Body of pancreas (tissue), 4 donors: ENCODE measurements around the gene SUN3. TPM values are rescaled to one million over a fixed set of nuclear protein-coding genes. Genes with fewer than 3 reads are reported as not detected.
A peak's percentile ranks its signal among the peaks of the same experiment; 100 is the strongest.

Experiments
- ATAC-seq: fragments of 150-250 bp; one replicate; pipeline ENCODE4 v1.9.1; 2016
- DNase-seq, 4 donors: peaks; one replicate each; pipeline ENCODE4 v3.0.0-alpha.2; 2019
- H3K27ac ChIP-seq, 4 donors: fragments of 200-600 bp; sonication (generic); 1 replicate in 3 of 4; 2 replicates in 1 of 4; pipeline versions ENCODE4 v1.5.1 to v1.6.1; 2016 to 2019; ENCODE audit warnings: mild to moderate bottlenecking in 1 of 4, mixed read lengths in 1 of 4, moderate library complexity in 1 of 4
- H3K27me3 ChIP-seq, 2 donors: fragments of 200-600 bp; sonication (generic); one replicate each; pipeline ENCODE4 v1.6.0; 2016; ENCODE audit warnings: mild to moderate bottlenecking in 1 of 2
- H3K36me3 ChIP-seq, 2 donors: fragments of 200-600 bp; sonication (generic); replicated peaks in 1 of 2; 2 replicates each; pipeline ENCODE4 v1.5.1; 2016; ENCODE audit warnings: low read depth in 2 of 2; ENCODE audit not compliant: insufficient read depth in 1 of 2
- H3K4me1 ChIP-seq: fragments of 200-600 bp; sonication (generic); one replicate; pipeline ENCODE4 v1.6.0; 2016
- H3K4me3 ChIP-seq, 2 donors: fragments of 200-600 bp; sonication (generic); 1 replicate in 1 of 2; 2 replicates in 1 of 2; pipeline ENCODE4 v1.5.1; 2016 to 2019
- H3K9me3 ChIP-seq, 3 donors: fragments of 200-600 bp; sonication (generic); 1 replicate in 2 of 3; 2 replicates in 1 of 3; pipeline ENCODE4 v1.5.1; 2016
- CTCF ChIP-seq, 7 experiments: fragments of 450-650 bp in 4 of 7; fragments of 200-600 bp in 3 of 7; sonication (generic) in 3 of 7; IDR thresholded peaks; one replicate each; pipeline ENCODE4 v1.5.1; 2016 to 2019; ENCODE audit warnings: antibody characterized with exemption in 7 of 7
- POLR2A ChIP-seq, 3 donors: fragments of 450-650 bp; IDR thresholded peaks; one replicate each; pipeline ENCODE4 v1.6.1; 2016; ENCODE audit warnings: antibody characterized with exemption in 3 of 3, mild to moderate bottlenecking in 2 of 3
- WGBS, 2 donors: methylation state at CpG; one replicate each; pipeline ENCODE4 v1.1.5; 2017; 5-methylcytosine and 5-hydroxymethylcytosine counted together
- intact Hi-C: fragments of 100-400 bp; cut with DNase I; formaldehyde crosslinking; loops from one replicate; pipeline ENCODE4 v1.15.1; 2023
- total RNA-seq, 2 donors: library from RNA; depleted of rRNA; stranded (reverse); fragments of >200 nt; gene quantifications; one replicate each; pipeline ENCODE4 v1.1.0, GENCODE V29; 2016

Gene SUN3
- total RNA-seq, 2 donors from 2014 or later: not detected

- WGBS, 2 donors: 2 to 4% methylated on average over 6 to 42 of the region's 42 CpGs
- peak; percentile 25 for ATAC-seq
- H3K27ac ChIP-seq: no peak overlapping the region
- intact Hi-C loops: no loop called here
- peaks cover 0 to 9% of the 10 kb centered on the region in 2 donors for H3K27me3 ChIP-seq
- TF ChIP-seq POLR2A (IDR thresholded peaks at IDR 0.05) (no peak), CTCF (IDR thresholded peaks at IDR 0.05) (no peak)
- H3K4me3 ChIP-seq: peak overlapping the region; percentile 39 to 43
- peaks cover 10% of the 10 kb centered on the region for H3K4me1 ChIP-seq
- H3K36me3 ChIP-seq: no peaks in the 10 kb centered on the region
- peak; percentile 26 to 57 (median 38) for DNase-seq
- no peaks in the 10 kb centered on the region for H3K9me3 ChIP-seq
Observed at GRCh38 chr7:48035967-48036478, 7.1 kb upstream of the SUN3 start.

GRCh38 chr7:48035301-48035966 is 6.5 kb upstream of the SUN3 start, which contains the start of gene C7orf57:
Gene C7orf57, plus strand, starts transcription at chr7:48035543. Its CDS starts 766 bp downstream, at chr7:48036309.
- Histone ChIP-seq H3K4me3 (peak within 1 kb of the TSS; percentile 39 to 43), H3K27me3 (peaks cover 0 to 9% of the 10 kb centered on the region in 2 donors), H3K27ac (no peak within 1 kb of the TSS), H3K4me1 (peaks cover 10% of the 10 kb centered on the region), H3K9me3 (no peaks in the 10 kb centered on the region), H3K36me3 (no peaks in the 10 kb centered on the region)
- intact Hi-C loops: no loop called here
- TF ChIP-seq POLR2A (IDR thresholded peaks at IDR 0.05): no peak
- peak in 2 of 7 experiments; percentile 28 to 38 for TF ChIP-seq CTCF (IDR thresholded peaks at IDR 0.05)
- DNase-seq (peak; percentile 91 to 93 (median 92)), ATAC-seq (peak; percentile 100)
- 0% methylated on average over 7 to 56 of the region's 62 CpGs for WGBS, 2 donors

GRCh38 chr7:48033922-48034321 is 5.0 kb upstream of the SUN3 start:
- intact Hi-C loops: no loop called here
- H3K4me3 ChIP-seq: no peak overlapping the region
- TF ChIP-seq POLR2A (IDR thresholded peaks at IDR 0.05): no peak
- no peak for TF ChIP-seq CTCF (IDR thresholded peaks at IDR 0.05)
- H3K27me3 ChIP-seq: peaks cover 0 to 9% of the 10 kb centered on the region in 2 donors
- no peaks in the 10 kb centered on the region for H3K9me3 ChIP-seq
- H3K36me3 ChIP-seq: no peaks in the 10 kb centered on the region
- no peak for ATAC-seq
- WGBS, 2 donors: 51 to 58% methylated on average over 5 of the region's 5 CpGs
- peaks cover 10% of the 10 kb centered on the region for H3K4me1 ChIP-seq
- no peak for DNase-seq
- no peak overlapping the region for H3K27ac ChIP-seq

- no peak for TF ChIP-seq POLR2A (IDR thresholded peaks at IDR 0.05)
- TF ChIP-seq CTCF (IDR thresholded peaks at IDR 0.05): no peak
- no peak for ATAC-seq
- peaks cover 7% of the 10 kb centered on the region for H3K4me1 ChIP-seq
- H3K27me3 ChIP-seq: peaks cover 0 to 4% of the 10 kb centered on the region in 2 donors
- 61 to 77% methylated on average over 2 of the region's 2 CpGs for WGBS, 2 donors
- intact Hi-C loops: no loop called here
- H3K27ac ChIP-seq: no peak overlapping the region
- H3K4me3 ChIP-seq: no peak overlapping the region
- no peaks in the 10 kb centered on the region for H3K36me3 ChIP-seq
- H3K9me3 ChIP-seq: no peaks in the 10 kb centered on the region
- DNase-seq: no peak
Observed at GRCh38 chr7:48031111-48031510, 2.2 kb upstream of the SUN3 start.
